ENCODE data around the gene INPP5A.
"Not testable (repeated sequence)": the region's sequence is repeated elsewhere in the genome, so short reads cannot be mapped to it uniquely, and the experiment has no call there.

Gene INPP5A

GRCh38 chr10:132810807-132811700 lies 273.5 kb downstream of the INPP5A start:
- DNase-seq, result no peak

GRCh38 chr10:132811891-132812481 lies 274.4 kb downstream of the INPP5A start:
- no peak for DNase-seq

- no peak for DNase-seq
Measured at GRCh38 chr10:132812520-132812919, 274.9 kb downstream of the INPP5A start.

- DNase-seq, result no peak
Measured at GRCh38 chr10:132813001-132813401, 275.4 kb downstream of the INPP5A start.

- no peak for DNase-seq
Measured at GRCh38 chr10:132813560-132814468, 276.2 kb downstream of the INPP5A start.

- no peak for DNase-seq
Measured at GRCh38 chr10:132814469-132814856, 276.9 kb downstream of the INPP5A start.

- DNase-seq, result no peak
Measured at GRCh38 chr10:132815168-132815857, 277.7 kb downstream of the INPP5A start.

GRCh38 chr10:132816718-132817117 lies 279.1 kb downstream of the INPP5A start:
- no peak for DNase-seq

GRCh38 chr10:132817701-132818211 lies 280.2 kb downstream of the INPP5A start:
- no peak for DNase-seq

GRCh38 chr10:132820056-132820455 lies 282.5 kb downstream of the INPP5A start:
- DNase-seq, result no peak

GRCh38 chr10:132825783-132826523 lies 288.4 kb downstream of the INPP5A start:
- DNase-seq, result not testable (repeated sequence)

- no peak for DNase-seq
Measured at GRCh38 chr10:132826524-132827422, 289.2 kb downstream of the INPP5A start.

- DNase-seq, result no peak
Measured at GRCh38 chr10:132827423-132827789, 289.8 kb downstream of the INPP5A start.

GRCh38 chr10:132827861-132828539 lies 290.4 kb downstream of the INPP5A start:
- no peak for DNase-seq

- no peak for DNase-seq
Measured at GRCh38 chr10:132828681-132829080, 291.1 kb downstream of the INPP5A start.

- no peak for DNase-seq
Measured at GRCh38 chr10:132829403-132829802, 291.8 kb downstream of the INPP5A start.

GRCh38 chr10:132832186-132832969 lies 294.8 kb downstream of the INPP5A start:
- DNase-seq, result no peak

Data from activated CD4-positive, CD25-positive, alpha-beta regulatory T cell (primary cell).